GM10266 (cell line): ENCODE measurements around the gene GALK2.
A peak's percentile ranks its signal among the peaks of the same experiment; 100 is the strongest.

Experiments used
- DNase-seq: peaks from one replicate; pipeline ENCODE4 v3.0.0; 2012; ENCODE audit errors: extremely low spot score
- TF ChIP-seq, protein P1 (sequence below): IDR thresholded peaks from 2 replicates; pipeline ENCODE4 v1.5.1; 2012; ENCODE audit warnings: mild to moderate bottlenecking, low read depth; ENCODE audit not compliant: control insufficient read depth, insufficient read depth; ENCODE audit errors: missing control alignments

GALK2 gene

DNA sequence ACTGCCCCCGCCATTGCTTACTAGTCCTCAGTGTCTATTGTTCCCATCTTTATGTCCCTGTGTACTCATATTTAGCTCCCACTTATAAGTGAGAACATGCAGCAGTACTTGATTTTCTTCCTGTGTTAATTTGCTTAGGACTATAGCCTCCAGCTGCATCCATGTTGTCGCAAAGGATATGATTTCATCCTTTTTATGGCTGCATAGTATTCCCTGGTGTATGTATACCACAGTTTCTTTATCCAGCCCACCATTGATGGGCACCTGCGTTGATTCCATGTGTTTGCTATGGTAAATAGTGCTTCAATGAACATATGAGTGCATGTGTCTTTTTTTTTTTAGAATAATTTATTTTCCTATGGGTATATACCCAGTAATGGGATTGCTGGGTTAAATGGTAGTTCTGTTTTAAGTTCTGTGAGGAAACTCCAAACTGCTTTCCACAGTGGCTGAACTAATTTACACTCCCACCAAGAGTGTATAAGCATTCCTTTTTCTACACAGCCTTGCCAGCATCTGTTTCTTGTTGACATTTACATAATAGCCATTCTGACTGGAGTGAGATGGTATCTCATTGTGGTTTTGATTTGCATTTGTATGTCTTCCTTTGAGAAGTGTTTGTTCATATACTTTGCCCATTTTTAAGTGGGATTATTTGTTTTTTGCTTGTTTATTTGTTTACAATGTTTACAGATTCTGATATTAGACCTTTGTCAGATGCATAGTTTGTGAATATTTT, 53.7 kb downstream of the GALK2 start:
- TF ChIP-seq, protein P1, sequence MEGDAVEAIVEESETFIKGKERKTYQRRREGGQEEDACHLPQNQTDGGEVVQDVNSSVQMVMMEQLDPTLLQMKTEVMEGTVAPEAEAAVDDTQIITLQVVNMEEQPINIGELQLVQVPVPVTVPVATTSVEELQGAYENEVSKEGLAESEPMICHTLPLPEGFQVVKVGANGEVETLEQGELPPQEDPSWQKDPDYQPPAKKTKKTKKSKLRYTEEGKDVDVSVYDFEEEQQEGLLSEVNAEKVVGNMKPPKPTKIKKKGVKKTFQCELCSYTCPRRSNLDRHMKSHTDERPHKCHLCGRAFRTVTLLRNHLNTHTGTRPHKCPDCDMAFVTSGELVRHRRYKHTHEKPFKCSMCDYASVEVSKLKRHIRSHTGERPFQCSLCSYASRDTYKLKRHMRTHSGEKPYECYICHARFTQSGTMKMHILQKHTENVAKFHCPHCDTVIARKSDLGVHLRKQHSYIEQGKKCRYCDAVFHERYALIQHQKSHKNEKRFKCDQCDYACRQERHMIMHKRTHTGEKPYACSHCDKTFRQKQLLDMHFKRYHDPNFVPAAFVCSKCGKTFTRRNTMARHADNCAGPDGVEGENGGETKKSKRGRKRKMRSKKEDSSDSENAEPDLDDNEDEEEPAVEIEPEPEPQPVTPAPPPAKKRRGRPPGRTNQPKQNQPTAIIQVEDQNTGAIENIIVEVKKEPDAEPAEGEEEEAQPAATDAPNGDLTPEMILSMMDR: no peak
- DNase-seq: no peak

DNA sequence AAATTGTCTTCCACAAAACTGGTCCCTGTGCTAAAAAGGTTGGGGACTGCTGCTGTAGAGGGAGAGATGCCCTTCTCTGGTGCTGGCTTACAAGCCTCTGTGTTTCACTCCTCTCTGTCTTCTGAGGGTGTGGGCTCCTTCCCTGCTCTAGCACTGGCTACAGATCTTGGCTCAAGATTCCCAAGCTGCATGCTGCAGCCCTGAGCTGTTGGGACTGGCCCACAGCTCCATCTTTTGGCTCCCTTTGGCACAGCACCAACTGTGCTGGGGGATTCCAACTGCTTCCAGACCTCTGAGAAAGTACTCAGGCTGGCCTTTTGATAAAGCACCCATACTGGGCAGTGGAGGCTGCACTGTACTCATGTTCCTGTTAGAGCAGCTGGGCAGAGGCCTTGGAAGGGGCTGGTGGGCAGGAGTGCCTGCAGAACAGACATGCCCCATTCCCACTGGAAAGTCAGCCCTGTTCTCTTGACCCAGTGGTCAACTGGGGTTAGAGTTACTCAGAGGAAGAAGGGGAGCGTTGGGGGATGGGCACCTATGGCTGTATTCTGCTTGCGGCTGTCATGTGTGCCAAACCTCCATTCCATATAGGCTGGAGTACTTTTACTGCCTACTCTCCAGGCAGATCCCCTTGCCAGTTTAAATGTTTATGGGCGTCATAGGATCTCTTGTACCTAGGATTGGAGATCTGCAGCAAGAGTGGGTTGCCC, 55.7 kb downstream of the GALK2 start:
- TF ChIP-seq, protein P1: peak; percentile 31
- DNase-seq: no peak

DNA sequence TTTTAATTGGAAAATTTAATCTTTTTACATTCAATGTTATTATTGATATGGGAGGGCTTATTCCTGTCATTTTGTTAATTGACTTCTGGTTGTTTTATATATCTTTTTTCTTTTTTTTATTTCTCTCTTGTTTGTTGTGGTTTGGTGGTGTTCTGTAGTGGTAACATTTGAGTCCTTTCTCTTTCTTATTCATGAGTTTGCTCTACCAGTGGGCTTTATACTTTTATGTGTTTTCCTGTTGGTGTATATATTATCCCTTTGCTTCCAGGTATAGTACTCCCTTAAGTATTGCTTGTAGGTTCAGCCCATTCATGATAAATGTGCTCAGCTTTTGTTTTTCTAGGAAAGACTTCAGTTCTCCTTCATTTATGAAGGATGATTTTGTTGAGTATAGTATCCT, 57.6 kb downstream of the GALK2 start:
- DNase-seq: no peak
- TF ChIP-seq, protein P1: no peak

DNA sequence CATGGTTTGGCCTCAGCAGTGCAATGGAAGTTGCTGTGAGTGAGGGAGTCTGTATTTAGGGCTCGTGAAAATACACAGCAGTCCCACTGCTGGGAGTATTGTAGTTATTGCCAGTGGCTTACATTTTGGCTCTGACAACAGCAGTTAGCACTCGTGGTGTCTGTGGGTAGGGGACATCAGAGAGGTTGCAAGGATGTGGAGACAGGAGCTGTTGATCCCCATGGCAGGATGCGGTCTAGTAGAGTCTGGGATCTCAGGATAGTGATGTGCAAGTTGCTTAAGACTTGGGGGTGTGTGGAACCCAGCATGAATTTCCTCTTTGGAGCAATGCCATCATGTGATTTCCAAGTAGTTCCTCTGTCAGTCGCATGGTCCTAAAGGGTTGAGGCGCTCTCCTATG, 59.9 kb downstream of the GALK2 start:
- TF ChIP-seq, protein P1: no peak
- no peak for DNase-seq

DNA sequence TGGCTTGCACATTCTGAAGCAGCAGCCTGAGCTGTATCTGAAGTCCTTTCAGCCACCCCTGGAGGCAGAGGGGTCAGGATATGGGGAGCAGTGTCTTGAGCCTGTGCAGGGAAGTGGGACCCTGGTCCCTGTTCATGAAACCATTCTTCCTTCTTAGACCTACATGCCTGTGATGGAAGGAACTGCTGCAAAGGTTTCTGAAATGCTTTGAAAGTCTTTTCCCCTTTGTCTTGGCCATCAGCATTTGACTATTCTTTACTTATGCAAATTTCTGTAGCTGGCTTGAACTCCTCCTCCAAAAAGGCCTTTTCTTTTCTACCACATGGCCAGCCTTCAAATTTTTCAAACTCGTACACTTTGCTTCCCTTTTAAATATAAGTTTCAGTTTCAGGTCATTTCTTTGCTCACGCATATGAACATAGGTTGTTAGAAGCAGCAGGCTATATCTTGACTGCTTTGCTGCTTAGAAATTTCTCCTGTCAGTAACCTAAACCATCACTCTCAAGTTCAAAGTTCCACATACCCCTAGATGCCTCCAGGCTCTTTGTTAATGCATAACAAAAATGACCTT, 62.3 kb downstream of the GALK2 start:
- DNase-seq: no peak
- TF ChIP-seq, protein P1: no peak

DNA sequence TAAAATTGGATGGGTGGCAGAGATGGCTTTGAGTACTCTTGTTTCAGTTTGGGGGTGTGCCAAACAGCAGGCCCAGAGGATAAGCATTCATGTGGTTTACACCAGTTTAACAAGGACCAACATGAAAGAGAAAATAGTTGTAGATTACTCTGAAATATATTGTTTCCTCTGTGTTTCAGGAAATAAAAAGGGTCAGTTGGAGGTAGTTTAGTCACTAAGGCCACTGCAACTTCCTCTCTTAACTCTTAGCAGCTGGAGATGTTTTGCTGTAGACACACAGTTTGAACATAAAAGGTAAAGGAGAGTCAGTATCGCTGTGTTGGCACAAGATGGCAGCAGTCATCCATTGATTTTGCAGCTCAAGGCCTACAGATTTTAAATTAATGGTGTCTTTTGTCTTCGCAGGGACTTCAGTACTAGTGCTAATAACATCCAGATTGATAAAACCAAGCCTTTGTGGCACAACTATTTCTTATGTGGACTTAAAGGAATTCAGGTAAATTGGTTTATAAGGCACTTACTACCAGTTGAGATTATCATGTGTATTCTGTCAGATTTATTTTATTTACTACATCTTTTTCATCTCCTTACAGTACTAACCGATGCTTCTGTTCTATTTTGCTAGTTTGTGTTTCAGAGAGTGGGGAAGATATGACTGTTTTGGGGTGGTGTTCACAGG, 65.5 kb downstream of the GALK2 start:
- peak; percentile 25 for DNase-seq
- TF ChIP-seq, protein P1: peak; percentile 61

DNA sequence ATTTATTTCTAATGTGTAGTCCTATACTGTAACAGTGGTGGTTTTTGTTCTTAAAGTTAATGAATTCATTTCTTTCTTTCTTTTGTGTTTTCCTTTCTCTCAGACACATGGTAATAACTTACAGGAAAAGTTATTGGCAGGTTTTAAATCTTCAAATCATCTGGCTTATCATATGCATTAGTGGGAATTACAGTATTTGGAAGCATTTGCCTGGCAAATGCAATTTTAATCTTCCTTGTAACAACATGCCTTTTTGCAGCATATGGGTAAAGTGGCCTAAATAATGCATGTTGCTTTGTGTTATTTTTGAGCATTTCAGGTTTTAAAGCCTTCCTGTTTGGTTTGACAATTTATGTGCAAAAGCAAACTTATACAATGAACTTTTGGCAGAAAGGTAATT, 66.8 kb downstream of the GALK2 start:
- no peak for DNase-seq
- TF ChIP-seq, protein P1: no peak
